GM21367 (cell line): Measurements from ENCODE around the gene CCDC190.
"Not testable (repeated sequence)": the region's sequence is repeated elsewhere in the genome, so short reads cannot be mapped to it uniquely, and the experiment has no call there.

Experiments
- ATAC-seq: cut with Tn5 transposase; IDR thresholded peaks from one replicate; pipeline ENCODE4 v1.9.1; 2021; ENCODE audit not compliant: unreplicated experiment

CCDC190 gene

GRCh38 chr1:162878000-162878596 is 17.1 kb upstream of the CCDC190 start:
- ATAC-seq = no peak

GRCh38 chr1:162877412-162877811 is 16.4 kb upstream of the CCDC190 start:
- no peak for ATAC-seq

- no peak for ATAC-seq
Measured at GRCh38 chr1:162876751-162877150, 15.8 kb upstream of the CCDC190 start.

- ATAC-seq = no peak
Measured at GRCh38 chr1:162873671-162874666, 13.0 kb upstream of the CCDC190 start.

- ATAC-seq = no peak
Measured at GRCh38 chr1:162872981-162873380, 12.0 kb upstream of the CCDC190 start.

- not testable (repeated sequence) for ATAC-seq
Measured at GRCh38 chr1:162871417-162871816, 10.4 kb upstream of the CCDC190 start.

- no peak for ATAC-seq
Measured at GRCh38 chr1:162868972-162869371, 8.0 kb upstream of the CCDC190 start.

- no peak for ATAC-seq
Measured at GRCh38 chr1:162861625-162862024, 650 bp upstream of the CCDC190 start.

GRCh38 chr1:162859191-162859590 is 1.8 kb downstream of the CCDC190 start:
- ATAC-seq = no peak

- no peak for ATAC-seq
Measured at GRCh38 chr1:162857850-162858249, 3.1 kb downstream of the CCDC190 start.

GRCh38 chr1:162856260-162856659 is 4.7 kb downstream of the CCDC190 start:
- ATAC-seq = no peak

- ATAC-seq = no peak
Measured at GRCh38 chr1:162855461-162856150, 5.4 kb downstream of the CCDC190 start.

- ATAC-seq = peak; percentile 84
Measured at GRCh38 chr1:162854245-162854882, 6.6 kb downstream of the CCDC190 start.

GRCh38 chr1:162851341-162851740 is 9.6 kb downstream of the CCDC190 start:
- no peak for ATAC-seq

GRCh38 chr1:162849711-162850110 is 11.3 kb downstream of the CCDC190 start:
- ATAC-seq = no peak

GRCh38 chr1:162847839-162848453 is 13.0 kb downstream of the CCDC190 start:
- no peak for ATAC-seq

- no peak for ATAC-seq
Measured at GRCh38 chr1:162846256-162847212, 14.4 kb downstream of the CCDC190 start.

- no peak for ATAC-seq
Measured at GRCh38 chr1:162844153-162844552, 16.8 kb downstream of the CCDC190 start.

GRCh38 chr1:162840250-162840839 is 20.6 kb downstream of the CCDC190 start:
- no peak for ATAC-seq
